Measurements from ENCODE around the gene NAA15.

- no peak for TF ChIP-seq EZH2 (IDR thresholded peaks at IDR 0.05; ENCODE audit: insufficient read depth, poor library complexity, severe bottlenecking)
- TF ChIP-seq EZH2phosphoT487 (IDR thresholded peaks at IDR 0.05; ENCODE audit: insufficient read depth, low read depth): no peak
Observed at GRCh38 chr4:139286186-139286698, 15.1 kb upstream of the NAA15 start.
